HCT116 (cell line): ENCODE measurements around the gene SLC45A2. TPM values are rescaled to one million over a fixed set of nuclear protein-coding genes. Genes with fewer than 3 reads are reported as not detected.

Source experiments
- ATAC-seq: fragments of 200-7000 bp; cut with Tn5 transposase; 2 replicates; pipeline ENCODE4 v1.9.1; 2020; ENCODE audit warnings: mild to moderate bottlenecking, moderate library complexity
- BruUV-seq: library from RNA; stranded (reverse); fragments of 400-500 nt; replicated peaks from 2 replicates; lab custom pipeline; 2021; lab: Mats Ljungman, UMichigan
- CTCF ChIA-PET: fragments of 300-600 bp; sonication (Branson Sonifier 250); formaldehyde crosslinking; loops from one replicate; lab custom pipeline; 2021; ENCODE audit warnings: antibody characterized with exemption; lab: Charles Lee
- POLR2A ChIA-PET: fragments of 300-600, 350-600 bp; sonication (Branson Sonifier 250); formaldehyde crosslinking; loops from one replicate; lab custom pipeline; 2021; ENCODE audit warnings: antibody characterized with exemption; lab: Charles Lee
- RAD21 ChIA-PET, 2 experiments: fragments of 300-600 bp; sonication (Branson Sonifier 250); formaldehyde crosslinking; loops; one replicate each; lab custom pipeline; 2023; ENCODE audit warnings: low total read pairs in 2 of 2; ENCODE audit not compliant: uncharacterized antibody in 2 of 2, unreplicated experiment in 2 of 2, low non-redundant PET in 1 of 2; lab: Charles Lee
- DNase-seq: peaks from one replicate; pipeline ENCODE4 v3.0.0-alpha.2; 2010; ENCODE audit warnings: low read depth, low spot score
- H2AFZ ChIP-seq: fragments of 200-600 bp; shearing (Covaris generic), sonication (generic); 2 replicates; pipeline ENCODE4 v1.6.1; 2017; ENCODE audit warnings: low read depth, mixed run types, mixed read lengths, antibody characterized with exemption, low read length; ENCODE audit not compliant: poor library complexity, severe bottlenecking
- H3K27ac ChIP-seq: 2 replicates; pipeline ENCODE4 v1.5.1; 2012; ENCODE audit warnings: low read depth, low read length
- H3K27me3 ChIP-seq: fragments of 200-600 bp; sonication (generic); 2 replicates; pipeline ENCODE4 v1.6.1; 2016; ENCODE audit warnings: mixed run types, low read length, mixed read lengths; ENCODE audit not compliant: insufficient read depth
- H3K36me3 ChIP-seq, 2 experiments: fragments of 200-500 bp in 1 of 2; fragments of 200-600 bp in 1 of 2; sonication (Bioruptor generic) in 1 of 2; sonication (generic) in 1 of 2; 2 replicates each; pipeline versions ENCODE4 v1.5.1 to v1.6.1; 2014 to 2016; ENCODE audit warnings: low read length in 2 of 2, inconsistent platforms in 1 of 2, mixed read lengths in 1 of 2, mixed run types in 1 of 2; ENCODE audit not compliant: insufficient read depth in 2 of 2, control insufficient read depth in 1 of 2
- H3K4me1 ChIP-seq, 2 experiments: fragments of 200-600 bp in 1 of 2; sonication (generic) in 1 of 2; 2 replicates each; pipeline versions ENCODE4 v1.5.1 to v1.6.1; 2012 to 2017; ENCODE audit warnings: low read length in 2 of 2, inconsistent platforms in 1 of 2, mild to moderate bottlenecking in 1 of 2, mixed read lengths in 1 of 2, mixed run types in 1 of 2, moderate library complexity in 1 of 2; ENCODE audit not compliant: insufficient read depth in 2 of 2, control insufficient read depth in 1 of 2
- H3K4me2 ChIP-seq: fragments of 200-600 bp; sonication (generic); 2 replicates; pipeline ENCODE4 v1.6.1; 2017; ENCODE audit warnings: mixed run types, low read length, mixed read lengths
- H3K4me3 ChIP-seq, 2 experiments: fragments of 200-600 bp in 1 of 2; sonication (generic) in 1 of 2; replicated peaks in 1 of 2; 2 replicates each; pipeline ENCODE4 v1.5.1; 2011 to 2016; ENCODE audit warnings: low read length in 2 of 2, control low read depth in 1 of 2, low read depth in 1 of 2, mild to moderate bottlenecking in 1 of 2, mixed read lengths in 1 of 2, mixed run types in 1 of 2
- H3K79me2 ChIP-seq: fragments of 200-600 bp; sonication (generic); 2 replicates; pipeline ENCODE4 v1.6.1; 2017; ENCODE audit warnings: mild to moderate bottlenecking, mixed run types, low read length, moderate library complexity, mixed read lengths; ENCODE audit not compliant: insufficient read depth
- H3K9ac ChIP-seq: fragments of 200-600 bp; sonication (generic); 2 replicates; pipeline ENCODE4 v1.6.1; 2016; ENCODE audit warnings: low read length, mixed read lengths
- H3K9me2 ChIP-seq: fragments of 200-600 bp; sonication (generic), shearing (Covaris generic); 2 replicates; pipeline ENCODE4 v1.6.1; 2017; ENCODE audit warnings: mixed run types, mild to moderate bottlenecking, moderate library complexity; ENCODE audit not compliant: insufficient read depth
- H3K9me3 ChIP-seq, 2 experiments: fragments of 200-500 bp in 1 of 2; fragments of 200-600 bp in 1 of 2; sonication (Bioruptor generic) in 1 of 2; sonication (generic) in 1 of 2; 2 replicates each; pipeline ENCODE4 v1.6.1; 2014 to 2017; ENCODE audit warnings: low read length in 2 of 2, mixed read lengths in 2 of 2, inconsistent platforms in 1 of 2, low read depth in 1 of 2, mild to moderate bottlenecking in 1 of 2, mixed run types in 1 of 2, moderate library complexity in 1 of 2; ENCODE audit not compliant: control insufficient read depth in 1 of 2, insufficient read depth in 1 of 2
- H4K20me1 ChIP-seq: fragments of 200-600 bp; sonication (generic), shearing (Covaris generic); 2 replicates; pipeline ENCODE4 v1.6.1; 2017; ENCODE audit warnings: mixed run types, mild to moderate bottlenecking, moderate library complexity; ENCODE audit not compliant: insufficient read depth
- CEBPB ChIP-seq: IDR thresholded peaks from 2 replicates; pipeline ENCODE4 v1.6.1; 2012; ENCODE audit warnings: low read depth
- CTCF ChIP-seq, 3 experiments: fragments of 200-600 bp in 1 of 3; sonication (generic) in 1 of 3; IDR thresholded peaks in 2 of 3; conservative IDR thresholded peaks in 1 of 3; 2 replicates each; pipeline ENCODE4 v1.5.1; 2012 to 2017; ENCODE audit warnings: low read depth in 2 of 3, low read length in 2 of 3, antibody characterized with exemption in 1 of 3, borderline replicate concordance in 1 of 3, control low read depth in 1 of 3, mild to moderate bottlenecking in 1 of 3, mixed read lengths in 1 of 3, mixed run types in 1 of 3, moderate library complexity in 1 of 3; ENCODE audit not compliant: insufficient read depth in 1 of 3
- EGR1 ChIP-seq: IDR thresholded peaks from 2 replicates; pipeline ENCODE4 v1.6.1; 2012; ENCODE audit warnings: low read depth
- ELF1 ChIP-seq: IDR thresholded peaks from 2 replicates; pipeline ENCODE4 v1.6.1; 2012; ENCODE audit warnings: low read depth, borderline replicate concordance
- EZH2phosphoT487 ChIP-seq: fragments of 200-600 bp; IDR thresholded peaks from 2 replicates; pipeline ENCODE4 v1.6.1; 2018; ENCODE audit warnings: antibody characterized with exemption, borderline replicate concordance
- POLR2AphosphoS5 ChIP-seq: IDR thresholded peaks from 2 replicates; pipeline ENCODE4 v1.6.1; 2011; ENCODE audit warnings: mild to moderate bottlenecking, low read depth, low read length, moderate library complexity
- SIN3A ChIP-seq: IDR thresholded peaks from 2 replicates; pipeline ENCODE4 v1.6.1; 2012; ENCODE audit warnings: low read depth
- SRF ChIP-seq: IDR thresholded peaks from 2 replicates; pipeline ENCODE4 v1.6.1; 2012; ENCODE audit warnings: low read depth
- YY1 ChIP-seq: IDR thresholded peaks from 2 replicates; pipeline ENCODE4 v1.6.1; 2011; ENCODE audit warnings: low read length, low read depth, moderate library complexity, mild to moderate bottlenecking; ENCODE audit not compliant: insufficient replicate concordance; ENCODE audit errors: extremely low read depth
- ZNF274 ChIP-seq: fragments of 200-500 bp; sonication (Bioruptor generic); IDR thresholded peaks from 2 replicates; pipeline ENCODE4 v1.6.1; 2014; ENCODE audit warnings: mild to moderate bottlenecking, low read depth, low read length, inconsistent platforms
- intact Hi-C: fragments of 100-400 bp; cut with micrococcal nuclease; formaldehyde crosslinking; loops from 2 replicates; pipeline ENCODE4 v1.10.0; 2022
- total RNA-seq: library from RNA; stranded (reverse); gene quantifications from one replicate; pipeline ENCODE4 v1.2.1, GENCODE V29; 2021; ENCODE audit not compliant: unreplicated experiment
- TF ChIP-seq, protein P1 (sequence below): IDR thresholded peaks from 2 replicates; pipeline ENCODE4 v1.6.1; 2012; ENCODE audit warnings: low read depth

Gene SLC45A2
- total RNA-seq, 1 experiment from 2014 or later: not detected

DNA sequence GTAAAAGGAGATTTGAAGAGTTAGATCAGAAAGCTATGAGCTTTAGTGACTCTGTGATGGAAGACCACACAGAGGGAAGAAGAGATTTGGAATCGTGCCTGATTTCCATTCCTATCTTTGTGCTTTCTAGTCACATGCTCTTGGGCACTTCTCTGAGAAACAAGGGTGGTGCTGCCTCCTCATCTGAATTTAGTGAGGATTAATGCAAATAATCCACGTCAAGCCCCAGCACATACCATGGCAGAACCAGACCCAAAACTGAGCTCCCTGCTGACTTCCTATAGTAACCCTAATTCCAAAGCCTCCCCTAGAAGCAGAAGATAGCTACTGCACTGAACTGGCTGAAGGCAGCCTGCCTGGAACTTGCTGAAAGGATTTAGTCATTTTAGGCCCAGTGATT is 17.7 kb downstream of the SLC45A2 start:
- Histone ChIP-seq H3K4me1 (no peaks in the 10 kb centered on the region), H2AFZ (no peak overlapping the region), H3K9me2 (no peaks in the 10 kb centered on the region), H3K36me3 (no peaks in the 10 kb centered on the region), H3K4me3 (no peak overlapping the region), H3K9me3 (no peaks in the 10 kb centered on the region), H3K9ac (no peak overlapping the region), H3K27me3 (peaks cover 14% of the 10 kb centered on the region), H3K79me2 (no peaks in the 10 kb centered on the region), H3K27ac (no peak overlapping the region), H3K4me2 (no peak overlapping the region), H4K20me1 (no peaks in the 10 kb centered on the region)
- intact Hi-C loops: no loop called here
- CTCF ChIA-PET: interaction anchor here (1.2 kb wide), 1 partner anchor 31 kb away, joined by 4 read pairs; no protein-coding TSS in a partner anchor
- RAD21 ChIA-PET: no interaction called here
- POLR2A ChIA-PET: no interaction called here
- DNase-seq (no peak), ATAC-seq (no peak)
- no peak for TF ChIP-seq SRF
- no peak for TF ChIP-seq CEBPB
- no peak for TF ChIP-seq EZH2phosphoT487
- TF ChIP-seq CTCF (IDR thresholded peaks at IDR 0.05 in 2 of 3, conservative IDR thresholded peaks at IDR 0.05 in 1 of 3; ENCODE audit: borderline replicate concordance in 1 of 3, insufficient read depth in 1 of 3, low read depth in 2 of 3, low read length in 2 of 3): no peak
- TF ChIP-seq EGR1: no peak
- TF ChIP-seq YY1: no peak
- no TSS peak for BruUV-seq

DNA sequence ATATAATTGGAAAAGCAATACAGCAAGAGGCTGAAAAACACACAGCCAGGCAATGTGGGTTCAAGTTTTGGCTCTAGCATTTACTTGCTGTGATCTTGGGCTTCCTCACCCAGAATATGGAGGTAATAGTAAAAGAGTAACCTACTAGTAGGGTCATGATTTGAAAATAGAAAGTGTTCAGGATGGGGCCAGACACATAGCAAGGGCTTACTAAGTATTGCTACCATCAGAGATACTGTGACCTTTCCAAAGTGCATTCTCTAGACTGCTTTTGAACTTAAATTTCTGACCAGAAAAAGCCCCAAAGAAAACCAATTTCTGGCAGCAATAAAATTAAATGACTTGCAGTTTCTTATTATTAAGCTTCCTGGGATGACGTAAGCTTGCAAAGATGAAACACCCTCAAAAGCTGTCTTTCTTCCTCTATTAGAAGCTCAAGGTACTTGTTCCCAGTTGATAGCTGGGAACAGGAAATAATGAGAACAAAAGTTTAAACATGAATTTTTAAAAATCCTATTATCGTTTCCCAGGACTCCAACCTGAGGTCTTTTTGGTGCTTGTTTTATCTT is 20.3 kb downstream of the SLC45A2 start:
- Histone ChIP-seq H3K4me1 (no peaks in the 10 kb centered on the region), H3K4me2 (no peak overlapping the region), H3K27me3 (peaks cover 15% of the 10 kb centered on the region), H4K20me1 (no peaks in the 10 kb centered on the region), H3K9me2 (no peaks in the 10 kb centered on the region), H2AFZ (no peak overlapping the region), H3K36me3 (no peaks in the 10 kb centered on the region), H3K4me3 (no peak overlapping the region), H3K27ac (no peak overlapping the region), H3K9ac (no peak overlapping the region), H3K79me2 (no peaks in the 10 kb centered on the region), H3K9me3 (no peaks in the 10 kb centered on the region)
- DNase-seq: no peak
- ATAC-seq: no peak
- intact Hi-C loops: no loop called here
- CTCF ChIA-PET: no interaction called here
- no peak for TF ChIP-seq SIN3A
- no peak for TF ChIP-seq POLR2AphosphoS5
- TF ChIP-seq CEBPB: no peak
- no peak for TF ChIP-seq ELF1
- no peak for TF ChIP-seq ZNF274
- TF ChIP-seq, protein P1, sequence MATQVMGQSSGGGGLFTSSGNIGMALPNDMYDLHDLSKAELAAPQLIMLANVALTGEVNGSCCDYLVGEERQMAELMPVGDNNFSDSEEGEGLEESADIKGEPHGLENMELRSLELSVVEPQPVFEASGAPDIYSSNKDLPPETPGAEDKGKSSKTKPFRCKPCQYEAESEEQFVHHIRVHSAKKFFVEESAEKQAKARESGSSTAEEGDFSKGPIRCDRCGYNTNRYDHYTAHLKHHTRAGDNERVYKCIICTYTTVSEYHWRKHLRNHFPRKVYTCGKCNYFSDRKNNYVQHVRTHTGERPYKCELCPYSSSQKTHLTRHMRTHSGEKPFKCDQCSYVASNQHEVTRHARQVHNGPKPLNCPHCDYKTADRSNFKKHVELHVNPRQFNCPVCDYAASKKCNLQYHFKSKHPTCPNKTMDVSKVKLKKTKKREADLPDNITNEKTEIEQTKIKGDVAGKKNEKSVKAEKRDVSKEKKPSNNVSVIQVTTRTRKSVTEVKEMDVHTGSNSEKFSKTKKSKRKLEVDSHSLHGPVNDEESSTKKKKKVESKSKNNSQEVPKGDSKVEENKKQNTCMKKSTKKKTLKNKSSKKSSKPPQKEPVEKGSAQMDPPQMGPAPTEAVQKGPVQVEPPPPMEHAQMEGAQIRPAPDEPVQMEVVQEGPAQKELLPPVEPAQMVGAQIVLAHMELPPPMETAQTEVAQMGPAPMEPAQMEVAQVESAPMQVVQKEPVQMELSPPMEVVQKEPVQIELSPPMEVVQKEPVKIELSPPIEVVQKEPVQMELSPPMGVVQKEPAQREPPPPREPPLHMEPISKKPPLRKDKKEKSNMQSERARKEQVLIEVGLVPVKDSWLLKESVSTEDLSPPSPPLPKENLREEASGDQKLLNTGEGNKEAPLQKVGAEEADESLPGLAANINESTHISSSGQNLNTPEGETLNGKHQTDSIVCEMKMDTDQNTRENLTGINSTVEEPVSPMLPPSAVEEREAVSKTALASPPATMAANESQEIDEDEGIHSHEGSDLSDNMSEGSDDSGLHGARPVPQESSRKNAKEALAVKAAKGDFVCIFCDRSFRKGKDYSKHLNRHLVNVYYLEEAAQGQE: no peak
- BruUV-seq: no TSS peak
- RAD21 ChIA-PET: no interaction called here
- POLR2A ChIA-PET: no interaction called here
